ENCODE measurements around the gene ART1. TPM values are rescaled to one million over a fixed set of nuclear protein-coding genes. Genes with fewer than 3 reads are reported as not detected.

The ART1 gene
- total RNA-seq, 2 donors from 2014 or later, result not detected

- no peak for DNase-seq
- no peak overlapping the region for H3K4me3 Mint-ChIP-seq
- H3K9me3 Mint-ChIP-seq, result no peaks in the 10 kb centered on the region
- H3K27ac Mint-ChIP-seq, result no peak overlapping the region
- H3K36me3 Mint-ChIP-seq (ENCODE audit: insufficient read depth in 2 of 2), result no peaks in the 10 kb centered on the region
- peaks cover 19% of the 10 kb centered on the region for H3K4me1 Mint-ChIP-seq (ENCODE audit: low read depth)
- peaks cover 10% of the 10 kb centered on the region for H3K27me3 Mint-ChIP-seq (ENCODE audit: low read depth)
- no peak for ATAC-seq (replicated peaks in 1 of 2)
Observed at GRCh38 chr11:3616721-3617460, 28.0 kb upstream of the ART1 start.

GRCh38 chr11:3617990-3618389, 26.9 kb upstream of the ART1 start:
- DNase-seq, result no peak
- Mint-ChIP-seq H3K4me3 (no peak overlapping the region), H3K36me3 (ENCODE audit: insufficient read depth in 2 of 2) (no peaks in the 10 kb centered on the region), H3K9me3 (no peaks in the 10 kb centered on the region), H3K27ac (no peak overlapping the region), H3K4me1 (ENCODE audit: low read depth) (peaks cover 19% of the 10 kb centered on the region), H3K27me3 (ENCODE audit: low read depth) (peaks cover 10% of the 10 kb centered on the region)
- no peak for ATAC-seq (replicated peaks in 1 of 2)

GRCh38 chr11:3622521-3622920, 22.4 kb upstream of the ART1 start:
- peaks cover 9% of the 10 kb centered on the region for H3K4me1 Mint-ChIP-seq (ENCODE audit: low read depth)

GRCh38 chr11:3623121-3623520, 21.8 kb upstream of the ART1 start:
- Mint-ChIP-seq H3K9me3 (no peaks in the 10 kb centered on the region), H3K27me3 (ENCODE audit: low read depth) (peaks cover 8% of the 10 kb centered on the region), H3K4me1 (ENCODE audit: low read depth) (peaks cover 9% of the 10 kb centered on the region), H3K27ac (no peak overlapping the region), H3K36me3 (ENCODE audit: insufficient read depth in 2 of 2) (no peaks in the 10 kb centered on the region), H3K4me3 (no peak overlapping the region)
- no peak for ATAC-seq (replicated peaks in 1 of 2)
- DNase-seq, result no peak

More at GRCh38 chr11:3622521-3622920, 22.4 kb upstream of the ART1 start:
- Mint-ChIP-seq H3K27me3 (ENCODE audit: low read depth) (peaks cover 8% of the 10 kb centered on the region), H3K27ac (no peak overlapping the region), H3K4me3 (no peak overlapping the region), H3K9me3 (no peaks in the 10 kb centered on the region), H3K36me3 (ENCODE audit: insufficient read depth in 2 of 2) (no peaks in the 10 kb centered on the region)
- DNase-seq (no peak), ATAC-seq (replicated peaks in 1 of 2) (peak in 1 of 2 donors; percentile 15)

GRCh38 chr11:3623767-3624458, 21.0 kb upstream of the ART1 start:
- peaks cover 9% of the 10 kb centered on the region for H3K4me1 Mint-ChIP-seq (ENCODE audit: low read depth)
- H3K27me3 Mint-ChIP-seq (ENCODE audit: low read depth), result peaks cover 8% of the 10 kb centered on the region
- no peaks in the 10 kb centered on the region for H3K36me3 Mint-ChIP-seq (ENCODE audit: insufficient read depth in 2 of 2)
- no peak overlapping the region for H3K27ac Mint-ChIP-seq
- no peaks in the 10 kb centered on the region for H3K9me3 Mint-ChIP-seq
- DNase-seq (no peak), ATAC-seq (replicated peaks in 1 of 2) (no peak)
- H3K4me3 Mint-ChIP-seq, result no peak overlapping the region

GRCh38 chr11:3626250-3626960, 18.5 kb upstream of the ART1 start:
- ATAC-seq (replicated peaks in 1 of 2) (no peak), DNase-seq (peak in 1 of 2 donors; percentile 14)
- H3K4me3 Mint-ChIP-seq, result no peak overlapping the region
- H3K27me3 Mint-ChIP-seq (ENCODE audit: low read depth), result peaks cover 8% of the 10 kb centered on the region
- no peak overlapping the region for H3K27ac Mint-ChIP-seq
- no peaks in the 10 kb centered on the region for H3K9me3 Mint-ChIP-seq
- H3K4me1 Mint-ChIP-seq (ENCODE audit: low read depth), result peaks cover 11% of the 10 kb centered on the region
- H3K36me3 Mint-ChIP-seq (ENCODE audit: insufficient read depth in 2 of 2), result no peaks in the 10 kb centered on the region

- Mint-ChIP-seq H3K36me3 (ENCODE audit: insufficient read depth in 2 of 2) (no peaks in the 10 kb centered on the region), H3K27ac (no peak overlapping the region), H3K4me3 (no peak overlapping the region), H3K4me1 (ENCODE audit: low read depth) (peaks cover 13% of the 10 kb centered on the region), H3K9me3 (no peaks in the 10 kb centered on the region), H3K27me3 (ENCODE audit: low read depth) (peaks cover 8% of the 10 kb centered on the region)
- ATAC-seq (replicated peaks in 1 of 2) (no peak), DNase-seq (no peak)
Observed at GRCh38 chr11:3627291-3627690, 17.6 kb upstream of the ART1 start.

- Mint-ChIP-seq H3K27me3 (ENCODE audit: low read depth) (peaks cover 7% of the 10 kb centered on the region), H3K4me3 (no peak overlapping the region), H3K9me3 (no peaks in the 10 kb centered on the region), H3K36me3 (ENCODE audit: insufficient read depth in 2 of 2) (no peaks in the 10 kb centered on the region), H3K27ac (peak overlapping the region; percentile 47), H3K4me1 (ENCODE audit: low read depth) (peaks cover 11% of the 10 kb centered on the region)
- no peak for DNase-seq
- ATAC-seq (replicated peaks in 1 of 2), result peak; percentile 31 to 76
Observed at GRCh38 chr11:3631331-3631730, 13.6 kb upstream of the ART1 start.

GRCh38 chr11:3632070-3632660, 12.8 kb upstream of the ART1 start:
- ATAC-seq (replicated peaks in 1 of 2) (peak; percentile 24 to 50), DNase-seq (no peak)
- H3K36me3 Mint-ChIP-seq (ENCODE audit: insufficient read depth in 2 of 2), result no peaks in the 10 kb centered on the region
- no peak overlapping the region for H3K4me3 Mint-ChIP-seq
- peaks cover 5% of the 10 kb centered on the region for H3K4me1 Mint-ChIP-seq (ENCODE audit: low read depth)
- no peaks in the 10 kb centered on the region for H3K9me3 Mint-ChIP-seq
- H3K27ac Mint-ChIP-seq, result no peak overlapping the region
- H3K27me3 Mint-ChIP-seq (ENCODE audit: low read depth), result no peaks in the 10 kb centered on the region

- Mint-ChIP-seq H3K27ac (no peak overlapping the region), H3K36me3 (ENCODE audit: insufficient read depth in 2 of 2) (no peaks in the 10 kb centered on the region), H3K27me3 (ENCODE audit: low read depth) (peaks cover 6% of the 10 kb centered on the region), H3K4me1 (ENCODE audit: low read depth) (peaks cover 5% of the 10 kb centered on the region), H3K4me3 (no peak overlapping the region), H3K9me3 (no peaks in the 10 kb centered on the region)
- DNase-seq (no peak), ATAC-seq (replicated peaks in 1 of 2) (no peak)
Observed at GRCh38 chr11:3635641-3636375, 9.1 kb upstream of the ART1 start.

GRCh38 chr11:3637201-3637600, 7.7 kb upstream of the ART1 start:
- Mint-ChIP-seq H3K36me3 (ENCODE audit: insufficient read depth in 2 of 2) (no peaks in the 10 kb centered on the region), H3K4me3 (no peak overlapping the region), H3K27ac (no peak overlapping the region), H3K9me3 (no peaks in the 10 kb centered on the region), H3K27me3 (ENCODE audit: low read depth) (peaks cover 14% of the 10 kb centered on the region), H3K4me1 (ENCODE audit: low read depth) (peaks cover 5% of the 10 kb centered on the region)
- DNase-seq (no peak), ATAC-seq (replicated peaks in 1 of 2) (no peak)

- H3K4me3 Mint-ChIP-seq, result no peak overlapping the region
- no peaks in the 10 kb centered on the region for H3K9me3 Mint-ChIP-seq
- no peak for DNase-seq
- no peaks in the 10 kb centered on the region for H3K36me3 Mint-ChIP-seq (ENCODE audit: insufficient read depth in 2 of 2)
- no peak overlapping the region for H3K27ac Mint-ChIP-seq
- peaks cover 20% of the 10 kb centered on the region for H3K27me3 Mint-ChIP-seq (ENCODE audit: low read depth)
- no peak for ATAC-seq (replicated peaks in 1 of 2)
- H3K4me1 Mint-ChIP-seq (ENCODE audit: low read depth), result peaks cover 10% of the 10 kb centered on the region
Observed at GRCh38 chr11:3638513-3638912, 6.4 kb upstream of the ART1 start.

All from activated T-cell treated with anti-CD3 and anti-CD28 coated beads, Interleukin-2, amount 50 U/mL, for 72 hours (primary cell).